Psoas muscle (tissue), 8 donors: ENCODE data around the gene MDM2. TPM values are rescaled to one million over a fixed set of nuclear protein-coding genes. Genes with fewer than 3 reads are reported as not detected.

Experiments used
- ATAC-seq, 4 donors: fragments of 200-7000 bp; cut with Tn5 transposase; one replicate each; pipeline ENCODE4 v1.9.1; 2020; ENCODE audit warnings: moderate library complexity in 3 of 4, mild to moderate bottlenecking in 2 of 4
- DNase-seq, 2 donors: peaks; one replicate each; pipeline ENCODE4 v3.0.0-alpha.2; 2020
- H3K27ac ChIP-seq: fragments of 200-600 bp; one replicate; pipeline ENCODE4 v1.8.0; 2022
- H3K27me3 ChIP-seq, 3 donors: fragments of 200-600 bp in 1 of 3; one replicate each; pipeline versions ENCODE4 v1.6.1 to v1.8.0; 2013 to 2022; ENCODE audit warnings: low read length in 2 of 3, mild to moderate bottlenecking in 2 of 3, moderate library complexity in 1 of 3; ENCODE audit not compliant: insufficient read depth in 3 of 3
- H3K36me3 ChIP-seq, 2 donors: fragments of 200-600 bp in 1 of 2; one replicate each; pipeline versions ENCODE4 v1.6.1 to v1.8.0; 2013 to 2022; ENCODE audit warnings: low read depth in 1 of 2, mild to moderate bottlenecking in 1 of 2, moderate library complexity in 1 of 2; ENCODE audit not compliant: insufficient read depth in 1 of 2
- H3K4me1 ChIP-seq: fragments of 200-600 bp; one replicate; pipeline ENCODE4 v1.8.0; 2022
- H3K4me3 ChIP-seq: fragments of 200-600 bp; one replicate; pipeline ENCODE4 v1.8.0; 2022; ENCODE audit warnings: mild to moderate bottlenecking
- H3K9me3 ChIP-seq: fragments of 200-600 bp; one replicate; pipeline ENCODE4 v1.8.0; 2022
- WGBS, 3 donors: extraction: QIAGEN DNeasy Blood & Tissue Kit; methylation state at CpG; one replicate each; pipeline versions ENCODE4 v1.1.6 to v1.1.7; 2013; 5-methylcytosine and 5-hydroxymethylcytosine counted together
- intact Hi-C, 2 donors: fragments of 100-400 bp; cut with DNase I; formaldehyde crosslinking; loops; one replicate each; pipeline versions ENCODE4 v1.11.0 to v1.14.2; 2022
- polyA plus RNA-seq, 3 donors: library from polyadenylated mRNA; stranded (reverse); fragments of 200-250 nt; gene quantifications; one replicate each; pipeline ENCODE4 v1.2.3, GENCODE V29; 2013
- total RNA-seq, 4 donors: library from RNA; stranded (reverse); fragmentation: NEBNext Ultra II Directional in 2 of 4; extraction: Animal tissue kit (Norgen Biotek cat#: 25700) in 2 of 4; gene quantifications; one replicate each; pipeline versions ENCODE4 v1.2.1 to v1.2.4, GENCODE V29; 2021 to 2023
- TF ChIP-seq, protein P1 (sequence below): fragments of 200-600 bp; IDR thresholded peaks from one replicate; pipeline ENCODE4 v1.8.0; 2022; ENCODE audit warnings: antibody characterized with exemption
- donor health status: healthy with polysubstance abuse.
- donor health status: DM: no; HTN: no; CAD: no; lungs with moderate emphysema.
- donor health status: Bipolar disorder and iron deficiency.
- donor health status: healthy.
- donor health status: DM: yes; HTN: yes; CAD: no.
- donor health status: DM: no; HTN: no; CAD: no.
- donor health status: DM: no; HTN: no; CAD: no.
- donor health status: DM: yes; HTN: yes; CAD: no.

The MDM2 gene
- total and polyA plus RNA-seq, 7 donors = 25.0 to 455 (median 51.8) TPM

DNA sequence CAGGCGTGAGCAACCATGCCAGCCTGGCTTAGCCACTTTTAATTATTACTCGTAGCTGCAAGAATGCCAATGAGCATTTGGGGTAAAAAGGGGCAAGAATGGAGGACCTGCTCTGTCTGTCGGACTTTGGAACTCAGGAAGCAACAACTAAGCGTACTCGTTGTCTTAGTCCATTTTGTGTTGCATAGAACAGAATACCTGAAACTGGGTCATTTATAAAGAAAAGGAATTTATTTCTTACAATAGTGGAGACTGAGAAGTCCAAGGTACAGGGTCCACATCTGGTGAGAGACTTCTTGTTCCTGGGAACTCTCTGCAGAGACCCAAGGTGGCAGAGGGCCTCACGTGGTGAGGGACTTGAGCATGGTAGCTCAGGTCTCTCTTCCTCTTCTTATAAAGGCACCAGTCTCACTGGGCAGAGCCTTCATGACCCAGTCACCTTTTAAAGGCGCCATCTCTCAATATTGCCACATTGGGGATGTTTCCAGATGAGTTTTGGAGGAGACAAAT lies 32.8 kb upstream of the MDM2 start:
- Histone ChIP-seq H3K4me3 (no peak overlapping the region), H3K9me3 (no peaks in the 10 kb centered on the region), H3K27ac (no peak overlapping the region), H3K36me3 (no peaks in the 10 kb centered on the region), H3K27me3 (no peaks in the 10 kb centered on the region), H3K4me1 (no peaks in the 10 kb centered on the region)
- ATAC-seq (no peak), DNase-seq (no peak)
- TF ChIP-seq, protein P1, sequence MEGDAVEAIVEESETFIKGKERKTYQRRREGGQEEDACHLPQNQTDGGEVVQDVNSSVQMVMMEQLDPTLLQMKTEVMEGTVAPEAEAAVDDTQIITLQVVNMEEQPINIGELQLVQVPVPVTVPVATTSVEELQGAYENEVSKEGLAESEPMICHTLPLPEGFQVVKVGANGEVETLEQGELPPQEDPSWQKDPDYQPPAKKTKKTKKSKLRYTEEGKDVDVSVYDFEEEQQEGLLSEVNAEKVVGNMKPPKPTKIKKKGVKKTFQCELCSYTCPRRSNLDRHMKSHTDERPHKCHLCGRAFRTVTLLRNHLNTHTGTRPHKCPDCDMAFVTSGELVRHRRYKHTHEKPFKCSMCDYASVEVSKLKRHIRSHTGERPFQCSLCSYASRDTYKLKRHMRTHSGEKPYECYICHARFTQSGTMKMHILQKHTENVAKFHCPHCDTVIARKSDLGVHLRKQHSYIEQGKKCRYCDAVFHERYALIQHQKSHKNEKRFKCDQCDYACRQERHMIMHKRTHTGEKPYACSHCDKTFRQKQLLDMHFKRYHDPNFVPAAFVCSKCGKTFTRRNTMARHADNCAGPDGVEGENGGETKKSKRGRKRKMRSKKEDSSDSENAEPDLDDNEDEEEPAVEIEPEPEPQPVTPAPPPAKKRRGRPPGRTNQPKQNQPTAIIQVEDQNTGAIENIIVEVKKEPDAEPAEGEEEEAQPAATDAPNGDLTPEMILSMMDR = no peak
- intact Hi-C loops = no loop called here
- 91 to 94% (median 93%) methylated on average over 7 of the region's 7 CpGs for WGBS, 3 donors

DNA sequence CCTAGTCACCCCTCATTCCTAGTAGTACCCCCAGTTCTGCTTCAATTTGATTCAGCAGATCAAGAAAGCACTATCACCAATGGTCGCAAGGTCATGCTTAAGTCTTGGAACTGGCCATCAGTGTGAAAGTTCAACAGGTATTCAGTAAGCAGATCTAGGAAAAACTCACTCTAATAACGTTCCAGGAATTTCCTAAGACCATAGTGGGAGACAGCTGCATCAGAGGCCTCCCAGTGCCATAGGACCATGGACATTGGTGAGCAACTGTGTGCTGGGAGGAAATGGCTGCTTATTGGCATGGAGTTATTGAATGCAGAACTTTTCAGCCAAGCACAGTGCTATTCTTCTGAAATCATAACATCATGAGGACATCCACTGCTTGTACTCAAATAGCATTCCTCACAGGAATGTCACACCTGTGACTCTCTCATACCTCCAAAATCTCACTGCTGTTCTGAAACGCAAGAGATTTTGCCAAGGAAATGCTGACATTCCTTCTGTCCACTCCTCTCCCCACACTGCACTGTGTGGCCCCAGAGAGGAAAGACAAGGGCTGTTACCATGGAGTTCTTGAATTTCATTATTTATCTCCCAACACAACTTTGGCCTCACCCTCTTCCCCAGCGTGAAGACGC lies 30.9 kb upstream of the MDM2 start:
- Histone ChIP-seq H3K4me3 (no peak overlapping the region), H3K36me3 (no peaks in the 10 kb centered on the region), H3K9me3 (no peaks in the 10 kb centered on the region), H3K4me1 (no peaks in the 10 kb centered on the region), H3K27ac (no peak overlapping the region), H3K27me3 (no peaks in the 10 kb centered on the region)
- ATAC-seq (no peak), DNase-seq (no peak)
- WGBS, 3 donors = 62 to 65% (median 63%) methylated on average over 5 of the region's 5 CpGs
- TF ChIP-seq, protein P1 = no peak
- intact Hi-C loops = no loop called here

DNA sequence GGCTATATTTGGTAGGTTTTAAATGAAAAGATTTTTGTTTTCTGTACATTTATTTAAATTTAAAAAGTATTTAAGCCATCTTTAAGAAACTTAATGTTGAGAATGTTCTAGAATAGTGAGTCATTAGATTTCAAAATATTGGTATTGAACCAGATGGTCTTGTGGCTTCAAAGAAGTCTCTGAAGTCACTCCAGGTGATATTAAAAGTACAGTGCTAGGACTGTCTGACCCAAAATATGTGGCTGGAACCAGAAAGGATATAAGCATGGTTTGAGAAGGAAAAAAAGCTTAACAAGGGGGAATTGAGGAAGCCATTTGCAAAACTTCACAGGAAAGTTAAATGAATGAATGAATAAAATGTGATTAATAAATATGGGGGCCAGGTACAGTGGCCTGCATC lies 28.7 kb upstream of the MDM2 start:
- H3K4me3 ChIP-seq = no peak overlapping the region
- no peaks in the 10 kb centered on the region for H3K36me3 ChIP-seq
- no peak overlapping the region for H3K27ac ChIP-seq
- TF ChIP-seq, protein P1 = no peak
- DNase-seq (no peak), ATAC-seq (no peak)
- H3K27me3 ChIP-seq = no peaks in the 10 kb centered on the region
- intact Hi-C loops = no loop called here
- no peaks in the 10 kb centered on the region for H3K4me1 ChIP-seq
- no peaks in the 10 kb centered on the region for H3K9me3 ChIP-seq

- DNase-seq (no peak), ATAC-seq (no peak)
- WGBS, 3 donors = 84 to 93% (median 89%) methylated on average over 6 of the region's 6 CpGs
- intact Hi-C loops = no loop called here
- H3K9me3 ChIP-seq = no peaks in the 10 kb centered on the region
- TF ChIP-seq, protein P1 = no peak
- H3K27ac ChIP-seq = no peak overlapping the region
- H3K36me3 ChIP-seq = no peaks in the 10 kb centered on the region
- H3K4me3 ChIP-seq = no peak overlapping the region
- H3K27me3 ChIP-seq = no peaks in the 10 kb centered on the region
- H3K4me1 ChIP-seq = no peaks in the 10 kb centered on the region
Observed at GRCh38 chr12:68780731-68781130, 27.2 kb upstream of the MDM2 start.

- TF ChIP-seq, protein P1 = no peak
- H3K9me3 ChIP-seq = no peaks in the 10 kb centered on the region
- no peak for DNase-seq
- intact Hi-C loops = no loop called here
- ATAC-seq = no peak
- 91 to 94% (median 92%) methylated on average over 6 of the region's 6 CpGs for WGBS, 3 donors
- no peaks in the 10 kb centered on the region for H3K27me3 ChIP-seq
- no peak overlapping the region for H3K4me3 ChIP-seq
- H3K4me1 ChIP-seq = no peaks in the 10 kb centered on the region
- H3K36me3 ChIP-seq = no peaks in the 10 kb centered on the region
- H3K27ac ChIP-seq = no peak overlapping the region
Observed at GRCh38 chr12:68781728-68782127, 26.2 kb upstream of the MDM2 start.
